HL-60 (cell line): Measurements from ENCODE around the gene LEMD2.

Source experiments
- DNase-seq, 2 experiments: peaks; one replicate each; pipeline ENCODE4 v3.0.0-alpha.2; 2010 to 2020; ENCODE audit warnings: low read depth in 1 of 2, low spot score in 1 of 2
- H3K27ac ChIP-seq: fragments of 250-450 bp; sonication (Bioruptor Pico); replicated peaks from 2 replicates; pipeline ENCODE4 v1.5.1; 2020; ENCODE audit warnings: mild to moderate bottlenecking, moderate library complexity
- H3K27me3 ChIP-seq: fragments of 250-450 bp; sonication (Bioruptor Pico); 2 replicates; pipeline ENCODE4 v1.5.1; 2021; ENCODE audit warnings: mild to moderate bottlenecking, moderate library complexity; ENCODE audit not compliant: insufficient read depth, poor library complexity, severe bottlenecking
- H3K4me3 ChIP-seq: replicated peaks from 2 replicates; pipeline ENCODE4 v1.5.1; 2011; ENCODE audit warnings: mild to moderate bottlenecking, control low read depth, low read length; ENCODE audit not compliant: insufficient read depth
- CTCF ChIP-seq: IDR thresholded peaks from one replicate; pipeline ENCODE4 v1.5.1; 2011; ENCODE audit warnings: low read length, control low read depth, inconsistent platforms; ENCODE audit not compliant: insufficient read depth
- GABPA ChIP-seq: IDR thresholded peaks from 2 replicates; pipeline ENCODE4 v1.6.1; 2012; ENCODE audit warnings: low read depth
- POLR2AphosphoS5 ChIP-seq: IDR thresholded peaks from 2 replicates; pipeline ENCODE4 v1.6.1; 2012; ENCODE audit warnings: low read depth
- REST ChIP-seq: IDR thresholded peaks from 2 replicates; pipeline ENCODE4 v1.6.1; 2012; ENCODE audit warnings: low read depth; ENCODE audit not compliant: insufficient replicate concordance
- SPI1 ChIP-seq: IDR thresholded peaks from 2 replicates; pipeline ENCODE4 v1.6.1; 2012; ENCODE audit warnings: low read depth, mild to moderate bottlenecking, borderline replicate concordance

Gene LEMD2

GRCh38 chr6:33824461-33825154, 35.7 kb upstream of the LEMD2 start:
- TF ChIP-seq SPI1 (no peak), REST (no peak), GABPA (no peak), POLR2AphosphoS5 (no peak), CTCF (no peak)
- H3K27ac ChIP-seq: no peak overlapping the region
- H3K27me3 ChIP-seq: peaks cover 8% of the 10 kb centered on the region
- no peak for DNase-seq
- H3K4me3 ChIP-seq: no peak overlapping the region

GRCh38 chr6:33823806-33824205, 34.9 kb upstream of the LEMD2 start:
- TF ChIP-seq SPI1 (no peak), GABPA (no peak), CTCF (no peak), REST (no peak), POLR2AphosphoS5 (no peak)
- no peak overlapping the region for H3K4me3 ChIP-seq
- no peak for DNase-seq
- no peak overlapping the region for H3K27ac ChIP-seq
- H3K27me3 ChIP-seq: peaks cover 8% of the 10 kb centered on the region

GRCh38 chr6:33822575-33823395, 33.9 kb upstream of the LEMD2 start:
- Histone ChIP-seq H3K4me3 (no peak overlapping the region), H3K27ac (no peak overlapping the region), H3K27me3 (peaks cover 8% of the 10 kb centered on the region)
- DNase-seq: no peak
- TF ChIP-seq CTCF (peak; percentile 7), POLR2AphosphoS5 (no peak), GABPA (no peak), REST (no peak), SPI1 (no peak)
